Measurements from ENCODE around the gene PDE10A.
"Not testable (repeated sequence)": the region's sequence is repeated elsewhere in the genome, so short reads cannot be mapped to it uniquely, and the experiment has no call there.

The PDE10A gene

DNA sequence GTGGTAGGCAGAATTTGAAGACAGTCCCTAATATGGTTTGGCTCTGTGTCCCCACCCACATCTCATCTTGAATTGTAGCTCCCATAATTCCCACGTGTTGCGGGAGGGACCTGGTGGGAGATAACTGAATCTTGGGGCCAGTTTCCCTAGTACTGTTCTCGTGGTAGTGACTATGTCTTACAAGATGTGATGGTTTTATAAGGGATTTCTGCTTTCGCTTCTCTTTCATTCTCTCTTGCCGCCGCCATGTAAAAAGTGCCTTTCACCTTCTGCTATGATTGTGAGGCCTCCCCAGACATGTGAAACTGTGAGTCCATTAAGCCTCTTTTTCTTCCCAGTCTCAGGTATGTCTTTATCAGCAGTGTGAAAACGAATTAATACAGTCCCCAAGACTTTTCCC, 103.4 kb downstream of the PDE10A start:
- no peaks in the 10 kb centered on the region for H3K9me3 ChIP-seq (ENCODE audit: low read length)
- no peaks in the 10 kb centered on the region for H3K79me2 ChIP-seq (ENCODE audit: insufficient read depth, low read length)
- H4K20me1 ChIP-seq (ENCODE audit: insufficient read depth, low read length), result no peaks in the 10 kb centered on the region
- H3K36me3 ChIP-seq (ENCODE audit: insufficient read depth, low read length), result no peaks in the 10 kb centered on the region
- H3K4me1 ChIP-seq (ENCODE audit: insufficient read depth, low read length, severe bottlenecking), result no peaks in the 10 kb centered on the region
- H3K4me3 ChIP-seq (ENCODE audit: low read depth, low read length, poor library complexity, severe bottlenecking), result no peak overlapping the region
- H3K4me2 ChIP-seq (ENCODE audit: low read length), result no peak overlapping the region
- no peaks in the 10 kb centered on the region; the same call in 1 of the 2 replicates for H3K9me2 ChIP-seq (ENCODE audit: low read depth, low read length)
- no peak overlapping the region for H2AFZ ChIP-seq (ENCODE audit: low read length)
- TF ChIP-seq CTCF (IDR thresholded peaks at IDR 0.05; ENCODE audit: low read length) (no peak), EZH2 (IDR thresholded peaks at IDR 0.05; ENCODE audit: borderline replicate concordance, low read length) (no peak)
- no peaks in the 10 kb centered on the region for H3K27me3 ChIP-seq (ENCODE audit: insufficient read depth, low read length)
- H3K27ac ChIP-seq (ENCODE audit: low read depth, low read length, poor library complexity, severe bottlenecking), result no peak overlapping the region
- H3K9ac ChIP-seq (ENCODE audit: low read length), result no peak overlapping the region
- no peaks in the 10 kb centered on the region for H3F3A ChIP-seq (ENCODE audit: insufficient read depth, low read length)

GRCh38 chr6:165558097-165558496, 104.9 kb downstream of the PDE10A start:
- not testable (repeated sequence) for H3K4me2 ChIP-seq (ENCODE audit: low read length); H3K9ac ChIP-seq (ENCODE audit: low read length); H3K36me3 ChIP-seq (ENCODE audit: insufficient read depth, low read length); H3K27ac ChIP-seq (ENCODE audit: low read depth, low read length, poor library complexity, severe bottlenecking); H3K9me3 ChIP-seq (ENCODE audit: low read length); H3F3A ChIP-seq (ENCODE audit: insufficient read depth, low read length); H3K4me3 ChIP-seq (ENCODE audit: low read depth, low read length, poor library complexity, severe bottlenecking); H3K27me3 ChIP-seq (ENCODE audit: insufficient read depth, low read length); H3K4me1 ChIP-seq (ENCODE audit: insufficient read depth, low read length, severe bottlenecking); H2AFZ ChIP-seq (ENCODE audit: low read length); H3K79me2 ChIP-seq (ENCODE audit: insufficient read depth, low read length); H4K20me1 ChIP-seq (ENCODE audit: insufficient read depth, low read length); H3K9me2 ChIP-seq (ENCODE audit: low read depth, low read length)

- H3K4me1 ChIP-seq (ENCODE audit: insufficient read depth, low read length, severe bottlenecking), result no peaks in the 10 kb centered on the region
- no peak overlapping the region for H3K27ac ChIP-seq (ENCODE audit: low read depth, low read length, poor library complexity, severe bottlenecking)
- no peak overlapping the region for H2AFZ ChIP-seq (ENCODE audit: low read length)
- no peak overlapping the region for H3K4me3 ChIP-seq (ENCODE audit: low read depth, low read length, poor library complexity, severe bottlenecking)
- H3K9me3 ChIP-seq (ENCODE audit: low read length), result no peaks in the 10 kb centered on the region
- no peaks in the 10 kb centered on the region for H3F3A ChIP-seq (ENCODE audit: insufficient read depth, low read length)
- TF ChIP-seq CTCF (IDR thresholded peaks at IDR 0.05; ENCODE audit: low read length) (no peak), EZH2 (IDR thresholded peaks at IDR 0.05; ENCODE audit: borderline replicate concordance, low read length) (no peak)
- H3K27me3 ChIP-seq (ENCODE audit: insufficient read depth, low read length), result no peaks in the 10 kb centered on the region
- no peaks in the 10 kb centered on the region; the same call in 1 of the 2 replicates for H3K9me2 ChIP-seq (ENCODE audit: low read depth, low read length)
- no peaks in the 10 kb centered on the region for H4K20me1 ChIP-seq (ENCODE audit: insufficient read depth, low read length)
- no peaks in the 10 kb centered on the region for H3K79me2 ChIP-seq (ENCODE audit: insufficient read depth, low read length)
- no peak overlapping the region for H3K4me2 ChIP-seq (ENCODE audit: low read length)
- no peak overlapping the region for H3K9ac ChIP-seq (ENCODE audit: low read length)
- no peaks in the 10 kb centered on the region for H3K36me3 ChIP-seq (ENCODE audit: insufficient read depth, low read length)
Observed at GRCh38 chr6:165557674-165558073, 105.4 kb downstream of the PDE10A start.

GRCh38 chr6:165556116-165556843, 106.8 kb downstream of the PDE10A start:
- H3K4me3 ChIP-seq (ENCODE audit: low read depth, low read length, poor library complexity, severe bottlenecking), result no peak overlapping the region
- H3K4me1 ChIP-seq (ENCODE audit: insufficient read depth, low read length, severe bottlenecking), result no peaks in the 10 kb centered on the region
- no peak overlapping the region for H3K27ac ChIP-seq (ENCODE audit: low read depth, low read length, poor library complexity, severe bottlenecking)
- H3K9ac ChIP-seq (ENCODE audit: low read length), result no peak overlapping the region
- no peaks in the 10 kb centered on the region for H3K27me3 ChIP-seq (ENCODE audit: insufficient read depth, low read length)
- no peaks in the 10 kb centered on the region for H3K9me3 ChIP-seq (ENCODE audit: low read length)
- no peak overlapping the region for H3K4me2 ChIP-seq (ENCODE audit: low read length)
- no peaks in the 10 kb centered on the region for H4K20me1 ChIP-seq (ENCODE audit: insufficient read depth, low read length)
- H2AFZ ChIP-seq (ENCODE audit: low read length), result no peak overlapping the region
- TF ChIP-seq CTCF (IDR thresholded peaks at IDR 0.05; ENCODE audit: low read length), result no peak
- TF ChIP-seq EZH2 (IDR thresholded peaks at IDR 0.05; ENCODE audit: borderline replicate concordance, low read length), result no peak
- no peaks in the 10 kb centered on the region for H3K36me3 ChIP-seq (ENCODE audit: insufficient read depth, low read length)
- no peaks in the 10 kb centered on the region for H3F3A ChIP-seq (ENCODE audit: insufficient read depth, low read length)
- no peaks in the 10 kb centered on the region; the same call in 1 of the 2 replicates for H3K9me2 ChIP-seq (ENCODE audit: low read depth, low read length)
- no peaks in the 10 kb centered on the region for H3K79me2 ChIP-seq (ENCODE audit: insufficient read depth, low read length)

DNA sequence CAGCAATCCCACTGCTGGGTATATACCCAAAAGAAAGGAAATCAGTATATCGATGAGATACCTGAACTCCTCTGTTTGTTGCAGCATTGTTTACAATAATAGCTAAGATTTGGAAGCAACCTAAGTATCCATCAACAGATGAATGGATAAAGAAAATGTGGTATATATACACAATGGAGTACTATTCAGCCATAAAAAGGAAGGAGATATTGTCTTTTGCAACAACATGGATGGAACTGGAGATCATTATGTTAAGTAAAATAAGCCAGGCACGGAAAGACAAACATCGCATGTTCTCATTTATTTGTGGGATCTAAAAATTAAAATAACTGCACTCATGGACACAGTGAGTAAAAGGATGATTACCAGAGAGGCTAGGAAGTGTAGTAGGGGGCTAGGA, 108.4 kb downstream of the PDE10A start:
- not testable (repeated sequence) for H2AFZ ChIP-seq (ENCODE audit: low read length); H3F3A ChIP-seq (ENCODE audit: insufficient read depth, low read length); H3K9me2 ChIP-seq (ENCODE audit: low read depth, low read length); H3K79me2 ChIP-seq (ENCODE audit: insufficient read depth, low read length); H3K27me3 ChIP-seq (ENCODE audit: insufficient read depth, low read length); H3K27ac ChIP-seq (ENCODE audit: low read depth, low read length, poor library complexity, severe bottlenecking); H3K9me3 ChIP-seq (ENCODE audit: low read length); H3K9ac ChIP-seq (ENCODE audit: low read length); H3K4me2 ChIP-seq (ENCODE audit: low read length); H3K4me3 ChIP-seq (ENCODE audit: low read depth, low read length, poor library complexity, severe bottlenecking); H3K4me1 ChIP-seq (ENCODE audit: insufficient read depth, low read length, severe bottlenecking); H4K20me1 ChIP-seq (ENCODE audit: insufficient read depth, low read length); H3K36me3 ChIP-seq (ENCODE audit: insufficient read depth, low read length)

Data from OCI-LY1 (cell line).